ENCODE measurements around the gene S1PR3.
A peak's percentile ranks its signal among the peaks of the same experiment; 100 is the strongest.

S1PR3 gene

DNA sequence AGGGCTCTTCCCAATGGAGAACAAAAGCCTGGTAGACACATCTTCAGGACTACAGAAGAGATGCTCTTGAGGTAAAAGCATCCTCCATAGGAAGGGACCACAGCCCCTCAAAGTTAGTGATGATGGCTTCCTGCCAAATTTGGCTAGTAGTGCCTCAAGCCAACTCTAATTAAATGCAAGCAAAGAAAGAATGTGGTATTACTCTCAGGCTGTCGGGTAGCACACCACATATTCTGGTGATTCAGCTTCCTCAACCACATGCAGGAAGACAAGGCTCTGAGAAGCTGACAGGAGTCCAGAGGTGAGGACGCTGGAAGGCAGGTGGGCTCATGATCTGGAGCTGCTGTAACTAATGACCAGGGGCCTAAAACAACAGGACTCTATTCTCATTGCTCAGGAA, 37.2 kb upstream of the S1PR3 start:
- no peak overlapping the region for H3K4me3 ChIP-seq (replicated peaks in 1 of 2; ENCODE audit: low read depth in 2 of 2, low read length in 2 of 2)
- peak in 1 of 2 donors; percentile 40 for DNase-seq (ENCODE audit: low read depth in 2 of 2)
- TF ChIP-seq, protein P1, sequence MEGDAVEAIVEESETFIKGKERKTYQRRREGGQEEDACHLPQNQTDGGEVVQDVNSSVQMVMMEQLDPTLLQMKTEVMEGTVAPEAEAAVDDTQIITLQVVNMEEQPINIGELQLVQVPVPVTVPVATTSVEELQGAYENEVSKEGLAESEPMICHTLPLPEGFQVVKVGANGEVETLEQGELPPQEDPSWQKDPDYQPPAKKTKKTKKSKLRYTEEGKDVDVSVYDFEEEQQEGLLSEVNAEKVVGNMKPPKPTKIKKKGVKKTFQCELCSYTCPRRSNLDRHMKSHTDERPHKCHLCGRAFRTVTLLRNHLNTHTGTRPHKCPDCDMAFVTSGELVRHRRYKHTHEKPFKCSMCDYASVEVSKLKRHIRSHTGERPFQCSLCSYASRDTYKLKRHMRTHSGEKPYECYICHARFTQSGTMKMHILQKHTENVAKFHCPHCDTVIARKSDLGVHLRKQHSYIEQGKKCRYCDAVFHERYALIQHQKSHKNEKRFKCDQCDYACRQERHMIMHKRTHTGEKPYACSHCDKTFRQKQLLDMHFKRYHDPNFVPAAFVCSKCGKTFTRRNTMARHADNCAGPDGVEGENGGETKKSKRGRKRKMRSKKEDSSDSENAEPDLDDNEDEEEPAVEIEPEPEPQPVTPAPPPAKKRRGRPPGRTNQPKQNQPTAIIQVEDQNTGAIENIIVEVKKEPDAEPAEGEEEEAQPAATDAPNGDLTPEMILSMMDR (IDR thresholded peaks at IDR 0.05; ENCODE audit: low read depth, low read length) = no peak

DNA sequence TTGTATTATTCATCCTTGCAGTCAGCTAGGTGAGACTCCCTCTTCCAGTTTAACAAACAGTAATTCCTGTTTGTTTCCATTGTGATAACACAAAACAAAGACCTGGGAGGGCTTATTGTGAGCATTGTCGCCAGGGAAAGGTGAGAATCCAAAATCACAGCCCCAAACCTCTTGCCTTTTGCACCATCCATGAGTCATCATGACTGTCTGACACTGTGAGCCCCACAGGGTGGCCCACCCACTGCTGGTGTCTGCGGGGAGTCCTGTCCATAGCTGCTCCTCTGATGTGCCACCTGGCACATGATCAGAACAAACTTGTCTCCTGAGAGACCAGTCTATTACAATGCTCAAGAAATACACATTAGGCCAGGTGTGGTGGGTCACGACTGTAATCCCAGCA, 33.7 kb upstream of the S1PR3 start:
- H3K4me3 ChIP-seq (replicated peaks in 1 of 2; ENCODE audit: low read depth in 2 of 2, low read length in 2 of 2) = no peak overlapping the region
- TF ChIP-seq, protein P1 (IDR thresholded peaks at IDR 0.05; ENCODE audit: low read depth, low read length) = no peak
- no peak for DNase-seq (ENCODE audit: low read depth in 2 of 2)

DNA sequence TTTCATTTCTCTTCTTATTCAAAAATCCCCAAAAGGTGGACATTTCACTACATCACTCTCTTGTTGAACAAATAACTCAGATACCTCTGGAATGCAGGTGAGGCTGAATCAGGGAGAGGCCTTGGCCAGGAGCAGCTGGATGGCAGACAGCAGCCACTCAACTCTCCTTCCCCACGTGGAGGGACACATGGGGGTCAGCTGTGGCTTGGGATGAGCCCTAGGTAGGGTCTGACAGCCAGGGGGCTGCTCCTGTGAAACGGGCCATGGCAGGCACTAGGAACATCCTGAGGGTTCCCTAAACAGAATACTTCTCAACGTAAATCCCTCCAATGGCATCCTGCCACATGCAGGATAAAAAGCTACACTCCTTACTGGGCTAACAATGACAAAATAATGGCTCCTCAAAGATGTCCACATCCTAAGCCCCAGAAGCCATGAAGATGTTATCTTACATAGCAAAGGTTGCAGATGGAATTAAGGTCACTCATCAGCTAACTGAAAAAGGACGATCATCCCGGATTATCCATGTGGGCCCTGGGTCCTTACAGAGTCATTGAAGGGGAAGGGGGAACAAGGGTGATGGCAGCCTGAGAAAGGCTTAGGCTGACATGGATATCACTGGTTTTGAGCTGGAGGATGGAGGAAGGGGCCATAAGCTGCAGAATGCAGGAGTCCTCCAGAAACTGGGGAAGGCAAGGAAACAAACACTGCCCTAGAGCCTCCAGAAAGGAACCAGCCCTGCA, 31.4 kb upstream of the S1PR3 start:
- H3K4me3 ChIP-seq (replicated peaks in 1 of 2; ENCODE audit: low read depth in 2 of 2, low read length in 2 of 2) = no peak overlapping the region
- DNase-seq (ENCODE audit: low read depth in 2 of 2) = no peak
- TF ChIP-seq, protein P1 (IDR thresholded peaks at IDR 0.05; ENCODE audit: low read depth, low read length) = no peak

DNA sequence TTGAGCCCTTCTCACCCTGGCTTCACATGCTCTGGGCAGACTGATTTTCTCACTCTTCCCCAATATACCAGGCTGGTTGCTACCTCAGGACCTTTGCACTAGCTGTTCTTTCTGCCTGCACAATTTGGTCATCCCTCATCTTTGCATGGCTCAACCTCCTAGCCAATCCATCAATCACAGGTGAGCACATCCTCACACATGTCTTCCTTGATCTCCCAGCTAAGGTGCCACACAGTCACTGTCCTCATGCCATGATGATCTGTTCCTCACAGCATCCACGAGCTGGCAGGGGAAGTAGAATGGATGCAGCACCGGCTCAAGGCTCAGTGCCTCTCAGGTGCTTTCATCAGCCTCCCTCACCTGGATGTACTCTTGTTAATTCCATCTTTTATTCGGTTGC, 30.6 kb upstream of the S1PR3 start:
- no peak overlapping the region for H3K4me3 ChIP-seq (replicated peaks in 1 of 2; ENCODE audit: low read depth in 2 of 2, low read length in 2 of 2)
- no peak for DNase-seq (ENCODE audit: low read depth in 2 of 2)
- TF ChIP-seq, protein P1 (IDR thresholded peaks at IDR 0.05; ENCODE audit: low read depth, low read length) = no peak

DNA sequence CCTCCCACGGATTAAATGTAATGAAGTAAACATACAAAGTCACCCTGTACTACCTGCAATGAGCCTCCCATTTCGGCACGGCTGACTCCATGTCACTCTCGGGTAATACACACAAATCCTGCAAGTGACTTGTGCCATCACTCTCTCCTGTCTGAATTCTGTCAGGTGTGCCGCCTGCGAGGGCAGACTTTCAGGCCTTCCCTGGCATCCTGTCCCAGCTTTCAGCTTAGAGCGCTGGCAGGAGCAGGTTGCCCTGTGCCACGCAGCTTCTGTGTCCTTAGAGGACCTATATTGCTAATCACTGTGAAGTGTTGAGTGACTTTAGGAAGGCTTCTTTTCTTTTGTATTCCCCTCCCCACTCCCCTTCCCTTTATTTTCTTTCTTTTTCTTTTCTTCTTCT, 25.8 kb upstream of the S1PR3 start:
- no peak for DNase-seq (ENCODE audit: low read depth in 2 of 2)
- H3K4me3 ChIP-seq (replicated peaks in 1 of 2; ENCODE audit: low read depth in 2 of 2, low read length in 2 of 2) = no peak overlapping the region
- TF ChIP-seq, protein P1 (IDR thresholded peaks at IDR 0.05; ENCODE audit: low read depth, low read length) = no peak

DNA sequence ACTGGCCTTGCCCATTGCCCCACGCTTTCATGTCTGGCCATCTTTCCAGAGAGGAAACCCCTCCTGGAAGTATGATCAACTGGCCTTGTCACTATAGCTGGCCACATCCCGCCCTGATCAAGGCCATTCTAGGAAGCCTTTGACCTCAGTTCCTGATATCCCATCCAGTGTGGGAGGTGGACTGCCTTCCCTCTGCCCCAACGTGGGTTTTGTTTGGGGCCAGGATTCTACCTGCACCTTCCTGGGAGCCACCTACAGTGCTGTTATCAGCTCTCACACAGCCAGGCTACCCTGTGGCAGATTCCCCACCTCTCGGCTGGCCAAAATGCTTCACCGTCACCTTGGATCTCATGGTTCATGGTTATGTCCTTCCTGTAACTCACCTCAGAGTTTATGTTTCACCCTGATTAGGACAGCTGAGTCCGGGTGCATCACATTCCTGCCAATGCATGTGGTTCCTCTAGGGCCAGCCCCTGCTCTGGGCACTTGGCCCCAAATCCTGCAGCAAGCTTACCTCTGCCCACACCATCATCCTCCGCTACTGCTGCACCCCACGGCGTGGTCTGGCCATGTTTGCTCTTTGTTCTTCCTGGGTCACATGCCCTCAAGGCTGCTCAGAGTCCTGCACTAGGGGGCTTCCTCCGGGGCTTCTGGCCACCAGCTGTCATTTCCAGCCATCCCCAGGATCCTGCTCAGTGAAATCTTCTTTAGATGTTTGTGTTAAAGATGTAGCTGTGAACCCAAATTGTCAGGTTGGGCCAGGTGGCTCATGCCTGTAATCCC, 24.2 kb upstream of the S1PR3 start:
- no peak overlapping the region for H3K4me3 ChIP-seq (replicated peaks in 1 of 2; ENCODE audit: low read depth in 2 of 2, low read length in 2 of 2)
- DNase-seq (ENCODE audit: low read depth in 2 of 2) = no peak
- TF ChIP-seq, protein P1 (IDR thresholded peaks at IDR 0.05; ENCODE audit: low read depth, low read length) = no peak

Data from cardiac fibroblast (primary cell).